GM18517 (cell line): Measurements from ENCODE around the gene TEKT4.
"Not testable (repeated sequence)": the region's sequence is repeated elsewhere in the genome, so short reads cannot be mapped to it uniquely, and the experiment has no call there.

Experiments
- ATAC-seq: cut with Tn5 transposase; IDR thresholded peaks from one replicate; pipeline ENCODE4 v1.9.1; 2021; ENCODE audit warnings: mild to moderate bottlenecking, moderate library complexity; ENCODE audit not compliant: unreplicated experiment

TEKT4 gene

GRCh38 chr2:94875064-94875819 lies 4.0 kb downstream of the TEKT4 start:
- ATAC-seq = no peak

GRCh38 chr2:94875820-94876522 lies 4.7 kb downstream of the TEKT4 start:
- no peak for ATAC-seq

DNA sequence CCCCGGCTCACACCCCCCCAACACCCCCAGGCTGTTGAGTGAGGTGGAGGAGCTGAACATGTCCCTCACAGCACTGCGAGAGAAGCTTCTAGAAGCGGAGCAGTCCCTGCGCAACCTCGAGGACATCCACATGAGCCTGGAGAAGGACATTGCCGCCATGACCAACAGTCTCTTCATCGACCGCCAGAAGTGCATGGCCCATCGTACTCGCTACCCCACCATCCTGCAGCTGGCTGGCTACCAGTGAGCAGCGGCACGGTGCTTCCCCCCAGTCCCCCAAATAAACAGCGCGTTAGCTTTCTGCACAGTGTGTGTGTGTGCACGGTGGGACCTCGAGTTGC lies 5.3 kb downstream of the TEKT4 start:
- ATAC-seq = no peak

GRCh38 chr2:94877129-94877528 lies 5.9 kb downstream of the TEKT4 start:
- ATAC-seq = no peak

GRCh38 chr2:94878575-94878974 lies 7.3 kb downstream of the TEKT4 start:
- not testable (repeated sequence) for ATAC-seq

GRCh38 chr2:94879314-94879981 lies 8.2 kb downstream of the TEKT4 start:
- ATAC-seq = no peak

GRCh38 chr2:94879982-94880377 lies 8.8 kb downstream of the TEKT4 start:
- no peak for ATAC-seq

DNA sequence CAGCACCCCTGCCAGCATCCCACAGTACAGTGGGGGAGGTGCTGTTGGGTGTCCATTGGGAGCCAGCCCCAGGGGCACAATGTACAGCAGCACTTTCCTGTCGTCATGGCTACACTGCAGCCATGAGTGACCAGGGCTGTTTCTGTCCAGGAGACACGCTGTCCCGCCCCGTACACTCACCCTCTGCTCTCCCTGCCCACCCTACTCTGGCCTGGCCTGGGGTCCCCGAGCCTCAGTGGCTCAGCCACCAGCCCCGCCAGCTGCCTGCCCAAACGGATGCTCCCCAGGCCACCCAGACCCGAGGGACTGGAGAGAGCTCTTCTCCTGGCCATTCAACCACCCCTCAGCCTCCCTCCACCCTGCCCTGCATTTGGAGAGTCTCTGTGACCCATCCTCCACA lies 9.3 kb downstream of the TEKT4 start:
- ATAC-seq = no peak

GRCh38 chr2:94881070-94881469 lies 9.8 kb downstream of the TEKT4 start:
- ATAC-seq = no peak

DNA sequence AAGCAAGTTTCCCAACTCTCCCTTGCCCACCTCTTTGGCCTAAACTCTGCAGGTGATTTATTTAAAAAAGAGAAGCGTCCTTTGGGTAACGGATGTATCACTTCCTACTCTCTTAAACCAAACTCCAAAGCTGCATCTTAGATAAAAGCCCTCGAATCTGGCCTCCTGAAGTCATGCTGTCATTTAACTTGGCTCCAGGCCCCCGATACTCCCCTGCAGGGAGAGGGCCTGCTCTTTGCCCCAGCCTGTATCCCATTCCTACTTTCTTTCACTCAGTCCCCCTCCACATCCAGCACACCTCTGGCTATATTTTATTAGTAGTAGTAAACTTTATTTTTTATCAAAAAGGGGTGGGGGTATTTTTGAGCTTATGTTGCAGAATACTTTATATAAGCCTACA lies 19.0 kb downstream of the TEKT4 start:
- no peak for ATAC-seq

GRCh38 chr2:94895273-94895672 lies 24.0 kb downstream of the TEKT4 start:
- ATAC-seq = not testable (repeated sequence)

GRCh38 chr2:94906976-94907375 lies 35.7 kb downstream of the TEKT4 start:
- ATAC-seq = not testable (repeated sequence)

- ATAC-seq = no peak
Observed at GRCh38 chr2:94923196-94923595, 52.0 kb downstream of the TEKT4 start.

GRCh38 chr2:94924999-94925398 lies 53.8 kb downstream of the TEKT4 start:
- ATAC-seq = not testable (repeated sequence)
